ENCODE results near the gene AP1G1. TPM values are rescaled to one million over a fixed set of nuclear protein-coding genes. Genes with fewer than 3 reads are reported as not detected.
"Not testable (repeated sequence)": the region's sequence is repeated elsewhere in the genome, so short reads cannot be mapped to it uniquely, and the experiment has no call there.

The AP1G1 gene
- polyA plus RNA-seq, 10 donors, result 32.9 to 54.3 (median 42.7) TPM

- DNase-seq, result not testable (repeated sequence)
These were observed 8.5 kb upstream of the AP1G1 start for GRCh38 chr16:71817155-71817500.

- peak in 1 of 3 donors; percentile 9 for DNase-seq
These were observed 2.7 kb upstream of the AP1G1 start for GRCh38 chr16:71811261-71811803.

GRCh38 chr16:71810155-71810530 is 1.5 kb upstream of the AP1G1 start:
- not testable (repeated sequence) for DNase-seq

- peak in 2 of 3 donors; percentile 18 to 51 for DNase-seq
These were observed 585 bp downstream of the AP1G1 start for GRCh38 chr16:71807905-71808592.

DNA sequence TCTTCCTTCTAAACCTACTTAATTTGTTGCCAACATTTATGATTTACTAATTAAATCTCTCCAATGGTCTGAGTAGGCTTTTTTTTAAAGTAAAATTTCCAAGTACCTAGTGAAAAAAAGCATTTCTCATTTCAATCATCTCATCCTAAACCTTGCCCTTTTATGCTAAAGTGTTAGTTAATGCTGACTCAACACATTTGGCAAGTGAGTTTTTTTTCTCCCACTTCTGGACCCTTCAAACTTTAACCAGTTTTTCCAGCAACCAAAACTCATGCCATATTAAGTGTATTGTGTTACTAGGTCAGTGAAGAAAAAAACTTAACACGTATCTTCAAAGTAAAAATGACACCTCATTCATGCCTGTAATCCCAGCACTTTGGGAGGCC is 5.3 kb downstream of the AP1G1 start:
- no peak for DNase-seq

GRCh38 chr16:71796501-71797097 is 12.0 kb downstream of the AP1G1 start:
- DNase-seq, result no peak

- no peak for DNase-seq
These were observed 13.7 kb downstream of the AP1G1 start for GRCh38 chr16:71794943-71795342.

DNA sequence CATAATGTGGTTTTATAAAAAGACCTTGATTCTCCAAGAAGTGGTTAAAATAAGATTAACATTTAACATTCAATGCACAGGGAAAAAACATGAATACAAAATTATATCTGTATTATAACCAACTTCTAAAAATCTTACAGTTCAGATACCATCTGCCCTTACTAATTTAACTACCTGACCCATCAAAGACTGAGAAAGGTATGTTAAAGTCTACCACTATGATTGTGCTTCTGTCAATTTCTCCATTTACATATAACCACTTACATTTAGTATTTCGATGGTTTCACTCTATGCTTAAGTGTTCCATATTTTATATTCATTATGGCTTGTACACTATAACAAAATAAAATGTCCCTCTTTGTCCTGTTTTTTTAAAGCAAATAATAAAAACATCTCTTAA is 14.6 kb downstream of the AP1G1 start:
- no peak for DNase-seq

- DNase-seq, result no peak
These were observed 16.5 kb downstream of the AP1G1 start for GRCh38 chr16:71792176-71792575.

GRCh38 chr16:71790329-71790728 is 18.3 kb downstream of the AP1G1 start:
- not testable (repeated sequence) for DNase-seq

- no peak for DNase-seq
These were observed 19.5 kb downstream of the AP1G1 start for GRCh38 chr16:71789136-71789535.

DNA sequence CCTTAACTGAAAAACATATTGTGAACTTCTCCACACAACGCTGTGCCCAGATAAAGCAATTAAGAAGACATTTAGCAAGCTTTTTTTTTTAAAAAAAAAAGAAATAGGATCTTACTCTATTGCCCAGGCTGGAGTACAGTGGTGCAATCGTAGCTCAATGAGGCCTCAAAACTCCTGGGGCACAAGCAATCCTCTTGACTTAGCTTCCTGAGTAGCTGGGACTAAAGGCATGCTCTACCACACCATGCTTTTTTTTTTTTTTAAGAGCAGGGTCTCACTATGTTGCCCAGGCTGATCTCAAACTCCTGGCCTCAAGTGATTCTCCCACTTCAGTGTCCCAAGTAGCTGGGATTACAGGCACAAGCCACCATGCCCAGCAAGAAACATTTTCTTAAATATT is 20.1 kb downstream of the AP1G1 start:
- DNase-seq, result no peak

- DNase-seq, result not testable (repeated sequence)
These were observed 23.5 kb downstream of the AP1G1 start for GRCh38 chr16:71785143-71785542.

DNA sequence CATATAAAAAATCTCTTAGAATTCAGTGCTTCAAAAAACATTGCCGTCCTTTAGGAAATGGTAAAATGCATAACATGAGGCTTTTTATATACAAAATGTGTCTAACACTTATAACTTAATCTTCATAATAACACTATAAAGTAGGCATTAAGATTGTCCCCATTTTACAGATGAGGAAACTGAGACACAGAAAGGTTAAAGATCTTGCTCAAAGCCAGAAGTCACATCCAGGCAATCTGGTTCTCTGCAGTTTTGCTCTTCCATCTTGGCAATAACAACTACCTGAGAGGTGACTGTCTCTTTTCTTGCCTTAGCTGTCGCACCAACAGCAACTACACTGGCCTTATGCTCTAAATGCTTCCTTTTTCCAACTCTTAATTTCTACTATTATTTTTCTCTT is 24.5 kb downstream of the AP1G1 start:
- no peak for DNase-seq

- DNase-seq, result no peak
These were observed 26.9 kb downstream of the AP1G1 start for GRCh38 chr16:71781741-71782140.

DNA sequence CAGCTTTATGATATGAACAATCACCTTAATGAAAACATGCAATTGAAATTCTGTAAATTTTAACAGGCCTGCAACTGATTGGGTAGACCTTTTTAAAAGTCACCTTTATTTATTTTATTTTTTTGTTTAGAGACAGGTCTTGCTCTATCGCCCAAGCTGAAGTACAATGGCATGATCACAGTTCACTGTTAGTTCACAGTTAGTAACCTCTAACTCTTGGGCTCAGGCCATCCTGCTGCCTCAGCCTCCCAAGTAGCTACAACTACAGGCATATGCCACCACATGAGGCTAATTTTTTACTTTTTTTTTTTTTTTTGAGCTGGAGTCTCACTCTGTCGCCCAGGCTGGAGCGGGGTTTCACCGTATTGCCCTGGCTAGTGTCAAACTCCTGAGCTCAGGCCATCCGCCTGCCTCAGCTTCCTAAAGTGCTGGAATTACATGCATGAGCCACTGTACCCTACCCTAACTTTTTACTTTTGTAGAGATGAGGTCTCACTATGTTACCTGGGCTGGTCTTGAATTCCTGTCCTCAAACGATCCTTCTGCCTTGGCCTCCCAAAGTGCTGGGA is 28.0 kb downstream of the AP1G1 start:
- DNase-seq, result no peak

- DNase-seq, result no peak
These were observed 29.9 kb downstream of the AP1G1 start for GRCh38 chr16:71778780-71779179.

DNA sequence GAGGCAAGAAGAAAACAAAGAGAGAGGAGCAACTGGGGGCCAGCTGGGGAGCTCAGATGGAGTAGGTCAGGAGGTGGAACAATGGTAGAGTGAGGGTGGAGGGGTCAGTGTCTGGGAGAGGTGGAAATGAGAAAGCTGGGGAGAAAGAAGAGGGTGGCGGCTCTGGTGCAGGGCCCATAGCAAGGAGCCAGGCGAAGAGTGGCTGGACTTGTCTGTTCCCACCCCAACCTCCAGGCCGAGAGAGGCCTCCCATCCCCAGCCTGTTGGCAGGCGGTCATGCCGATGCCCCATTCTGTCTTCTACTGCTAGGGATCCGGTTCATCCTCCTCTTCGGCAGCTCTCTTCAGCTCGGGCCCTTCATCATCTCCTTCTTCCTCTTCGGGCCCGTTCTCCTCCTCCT is 31.3 kb downstream of the AP1G1 start:
- no peak for DNase-seq

- DNase-seq, result no peak
These were observed 32.7 kb downstream of the AP1G1 start for GRCh38 chr16:71775949-71776348.

DNA sequence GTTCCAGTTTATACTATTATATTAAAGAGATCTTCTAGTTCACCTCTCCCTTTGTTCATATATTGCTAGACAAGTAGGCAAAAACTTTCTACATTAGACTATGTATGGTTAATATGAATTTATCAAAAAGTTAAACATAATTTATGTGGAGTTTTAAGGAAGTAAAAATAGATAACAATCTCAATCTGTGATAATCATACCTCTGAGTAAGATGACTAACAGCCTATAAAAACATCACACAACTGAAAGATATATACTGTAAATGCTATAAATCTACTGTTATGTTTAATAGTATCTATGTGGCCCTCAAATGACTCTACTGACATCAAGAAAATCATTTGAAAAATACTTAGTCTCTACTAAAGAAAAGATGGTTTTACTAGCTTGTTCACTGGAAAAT is 37.1 kb downstream of the AP1G1 start:
- no peak for DNase-seq

GRCh38 chr16:71769222-71769621 is 39.4 kb downstream of the AP1G1 start:
- no peak for DNase-seq

DNA sequence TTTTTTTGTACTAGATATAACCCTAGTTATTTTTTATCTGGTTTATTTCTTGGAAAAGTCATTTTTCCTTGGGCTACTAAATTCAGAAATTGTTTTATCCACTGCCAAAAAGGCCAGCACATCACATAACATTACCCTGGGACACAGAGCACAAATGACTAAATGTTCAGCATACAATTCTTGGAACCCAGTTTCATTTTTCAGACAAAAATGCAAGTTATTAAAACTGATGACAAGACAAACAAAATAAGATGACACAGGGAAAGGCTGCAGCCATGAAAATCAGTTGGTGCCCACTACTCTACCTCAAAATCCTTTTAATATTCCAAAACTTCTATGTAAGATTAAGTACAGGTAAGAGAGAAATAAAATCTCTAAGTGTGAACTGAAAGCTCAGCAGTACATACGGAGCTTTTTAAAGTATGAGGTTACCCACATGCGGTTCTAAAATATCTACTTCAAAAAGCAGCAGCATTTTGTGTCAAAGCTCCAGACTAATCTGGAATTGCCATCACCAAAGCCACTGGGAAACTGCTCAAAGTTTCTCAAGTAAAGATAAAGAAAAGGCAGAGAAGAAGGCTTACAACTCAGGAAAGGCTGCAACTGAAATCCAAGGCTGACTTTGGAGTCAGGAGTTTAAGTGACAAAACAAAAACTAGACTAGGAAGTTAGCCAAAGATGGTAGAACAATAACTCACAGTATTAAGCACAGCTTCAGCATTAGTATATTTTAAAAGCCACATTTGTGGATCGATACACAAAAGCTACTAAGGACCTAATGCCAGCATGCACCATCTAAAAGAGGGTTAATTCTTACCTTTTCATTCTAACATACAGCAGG is 41.4 kb downstream of the AP1G1 start:
- no peak for DNase-seq

Measured in muscle of back (tissue), 11 donors.